GM19468 (cell line): ENCODE results near the gene ZSWIM3.
"Not testable (repeated sequence)": the region's sequence is repeated elsewhere in the genome, so short reads cannot be mapped to it uniquely, and the experiment has no call there.

Source experiments
- ATAC-seq: cut with Tn5 transposase; IDR thresholded peaks from one replicate; pipeline ENCODE4 v1.9.1; 2021; ENCODE audit warnings: mild to moderate bottlenecking, moderate library complexity, moderate number of reproducible peaks; ENCODE audit not compliant: unreplicated experiment; ENCODE audit errors: extremely low read depth

ZSWIM3 gene

GRCh38 chr20:45886590-45887345, 29.4 kb downstream of the ZSWIM3 start:
- no peak for ATAC-seq

- ATAC-seq, result no peak
Measured at GRCh38 chr20:45887346-45887715, 29.9 kb downstream of the ZSWIM3 start, which contains the start of gene SPATA25. SPATA25 (minus strand) TSS chr20:45887622; CDS start chr20:45887590, 32 bp downstream.

- no peak for ATAC-seq
Measured at GRCh38 chr20:45888681-45889080, 31.3 kb downstream of the ZSWIM3 start.

GRCh38 chr20:45890077-45890984, 32.9 kb downstream of the ZSWIM3 start:
- ATAC-seq, result no peak

GRCh38 chr20:45890985-45891983, 33.9 kb downstream of the ZSWIM3 start, which contains the start of the genes CTSA and NEURL2:
CTSA (plus strand) TSS chr20:45891335; CDS start chr20:45891569, 234 bp downstream.
NEURL2 (minus strand) TSS chr20:45891208; CDS start chr20:45890991, 217 bp downstream.
- peak; percentile 54 for ATAC-seq

GRCh38 chr20:45892049-45892825, 34.8 kb downstream of the ZSWIM3 start:
- ATAC-seq, result no peak

GRCh38 chr20:45892828-45893500, 35.5 kb downstream of the ZSWIM3 start:
- ATAC-seq, result no peak

- ATAC-seq, result no peak
Measured at GRCh38 chr20:45893831-45894230, 36.4 kb downstream of the ZSWIM3 start.

GRCh38 chr20:45894797-45895196, 37.4 kb downstream of the ZSWIM3 start:
- ATAC-seq, result no peak

- ATAC-seq, result no peak
Measured at GRCh38 chr20:45896641-45897161, 39.3 kb downstream of the ZSWIM3 start.

- no peak for ATAC-seq
Measured at GRCh38 chr20:45897289-45897688, 39.9 kb downstream of the ZSWIM3 start.

GRCh38 chr20:45897692-45898091, 40.3 kb downstream of the ZSWIM3 start:
- no peak for ATAC-seq

GRCh38 chr20:45898285-45898684, 40.9 kb downstream of the ZSWIM3 start:
- ATAC-seq, result no peak

- ATAC-seq, result no peak
Measured at GRCh38 chr20:45899046-45899835, 41.8 kb downstream of the ZSWIM3 start.

GRCh38 chr20:45901332-45901731, 43.9 kb downstream of the ZSWIM3 start:
- ATAC-seq, result not testable (repeated sequence)

- no peak for ATAC-seq
Measured at GRCh38 chr20:45902199-45902701, 44.8 kb downstream of the ZSWIM3 start.
